ENCODE results near the gene NSUN6.

Gene NSUN6

GRCh38 chr10:18539335-18539734, 112.1 kb downstream of the NSUN6 start:
- POLR2A ChIA-PET = no interaction called here
- CTCF ChIA-PET = no interaction called here
- no peak for TF ChIP-seq CTCF (IDR thresholded peaks at IDR 0.05; ENCODE audit: control extremely low read depth, extremely low read depth, low read depth, missing control alignments)
- no peak for DNase-seq (ENCODE audit: extremely low spot score)

- no peak for TF ChIP-seq CTCF (IDR thresholded peaks at IDR 0.05; ENCODE audit: control extremely low read depth, extremely low read depth, low read depth, missing control alignments)
- no peak for DNase-seq (ENCODE audit: extremely low spot score)
- ChIA-PET POLR2A (no interaction called here), CTCF (no interaction called here)
Measured at GRCh38 chr10:18533896-18534295, 117.5 kb downstream of the NSUN6 start.

GRCh38 chr10:18532881-18533535, 118.4 kb downstream of the NSUN6 start:
- CTCF ChIA-PET = no interaction called here
- POLR2A ChIA-PET = no interaction called here
- TF ChIP-seq CTCF (IDR thresholded peaks at IDR 0.05; ENCODE audit: control extremely low read depth, extremely low read depth, low read depth, missing control alignments) = no peak
- DNase-seq (ENCODE audit: extremely low spot score) = no peak

GRCh38 chr10:18528292-18528691, 123.1 kb downstream of the NSUN6 start:
- CTCF ChIA-PET = no interaction called here
- POLR2A ChIA-PET = no interaction called here
- TF ChIP-seq CTCF (IDR thresholded peaks at IDR 0.05; ENCODE audit: control extremely low read depth, extremely low read depth, low read depth, missing control alignments) = no peak
- no peak for DNase-seq (ENCODE audit: extremely low spot score)

GRCh38 chr10:18527687-18528086, 123.7 kb downstream of the NSUN6 start:
- POLR2A ChIA-PET = no interaction called here
- CTCF ChIA-PET = no interaction called here
- no peak for TF ChIP-seq CTCF (IDR thresholded peaks at IDR 0.05; ENCODE audit: control extremely low read depth, extremely low read depth, low read depth, missing control alignments)
- no peak for DNase-seq (ENCODE audit: extremely low spot score)

GRCh38 chr10:18523858-18524257, 127.5 kb downstream of the NSUN6 start:
- DNase-seq (ENCODE audit: extremely low spot score) = no peak
- no peak for TF ChIP-seq CTCF (IDR thresholded peaks at IDR 0.05; ENCODE audit: control extremely low read depth, extremely low read depth, low read depth, missing control alignments)
- POLR2A ChIA-PET = no interaction called here
- CTCF ChIA-PET = interaction anchor here (1.2 to 1.8 kb wide), 3 partner anchors 12 to 21 kb away, joined by 3 to 7 read pairs (median 4); no protein-coding TSS in a partner anchor
